ENCODE data around the gene DCUN1D1.

DNA sequence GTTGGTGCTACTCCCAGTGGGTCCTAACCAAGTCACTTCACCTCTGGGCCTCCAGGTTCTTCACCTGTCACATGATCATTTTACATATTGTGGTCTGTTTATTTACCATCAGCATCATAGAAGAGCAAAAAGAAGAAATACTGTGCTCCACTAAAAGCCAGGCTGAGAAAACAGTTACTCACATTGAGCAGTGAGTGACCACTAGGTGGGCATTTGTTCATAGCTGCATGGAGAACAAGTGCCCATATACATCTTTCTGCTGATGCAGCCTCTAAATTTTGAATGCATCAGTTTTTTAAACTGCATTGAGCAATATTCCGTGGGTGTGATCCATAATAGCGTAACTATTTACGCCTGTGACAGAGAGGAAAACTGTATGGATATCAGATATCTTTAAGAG lies 76.2 kb downstream of the DCUN1D1 start:
- no peak for TF ChIP-seq POLR2AphosphoS5 (IDR thresholded peaks at IDR 0.05; ENCODE audit: insufficient read depth in 1 of 2, low read depth in 1 of 2)
- TF ChIP-seq, protein P1, sequence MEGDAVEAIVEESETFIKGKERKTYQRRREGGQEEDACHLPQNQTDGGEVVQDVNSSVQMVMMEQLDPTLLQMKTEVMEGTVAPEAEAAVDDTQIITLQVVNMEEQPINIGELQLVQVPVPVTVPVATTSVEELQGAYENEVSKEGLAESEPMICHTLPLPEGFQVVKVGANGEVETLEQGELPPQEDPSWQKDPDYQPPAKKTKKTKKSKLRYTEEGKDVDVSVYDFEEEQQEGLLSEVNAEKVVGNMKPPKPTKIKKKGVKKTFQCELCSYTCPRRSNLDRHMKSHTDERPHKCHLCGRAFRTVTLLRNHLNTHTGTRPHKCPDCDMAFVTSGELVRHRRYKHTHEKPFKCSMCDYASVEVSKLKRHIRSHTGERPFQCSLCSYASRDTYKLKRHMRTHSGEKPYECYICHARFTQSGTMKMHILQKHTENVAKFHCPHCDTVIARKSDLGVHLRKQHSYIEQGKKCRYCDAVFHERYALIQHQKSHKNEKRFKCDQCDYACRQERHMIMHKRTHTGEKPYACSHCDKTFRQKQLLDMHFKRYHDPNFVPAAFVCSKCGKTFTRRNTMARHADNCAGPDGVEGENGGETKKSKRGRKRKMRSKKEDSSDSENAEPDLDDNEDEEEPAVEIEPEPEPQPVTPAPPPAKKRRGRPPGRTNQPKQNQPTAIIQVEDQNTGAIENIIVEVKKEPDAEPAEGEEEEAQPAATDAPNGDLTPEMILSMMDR (IDR thresholded peaks at IDR 0.05) = no peak
- TF ChIP-seq POLR2A (IDR thresholded peaks at IDR 0.05) = no peak
